Stimulated activated naive CD8-positive, alpha-beta T cell treated with anti-CD3 and anti-CD28 coated beads, Interleukin-15, amount 100 ng/mL, for 72 hours (primary cell): ENCODE results near the gene CAPN12.
"Not testable (repeated sequence)": the region's sequence is repeated elsewhere in the genome, so short reads cannot be mapped to it uniquely, and the experiment has no call there.

Source experiments
- ATAC-seq: fragments of 150-1000 bp; cut with Tn5 transposase; 2 replicates; pipeline ENCODE4 v1.10.0; 2021; ENCODE audit warnings: mild to moderate bottlenecking, moderate library complexity
- DNase-seq, 2 donors: peaks; one replicate each; pipeline ENCODE4 v3.0.0; 2021 to 2022
- H3K27ac Mint-ChIP-seq, 2 donors: one replicate each; pipeline ENCODE4 v1.8.0; 2022; ENCODE audit warnings: mild to moderate bottlenecking in 2 of 2, mixed read lengths in 2 of 2, moderate library complexity in 2 of 2
- H3K27me3 Mint-ChIP-seq: one replicate; pipeline ENCODE4 v1.8.0; 2022; ENCODE audit warnings: mixed read lengths
- H3K4me1 Mint-ChIP-seq: one replicate; pipeline ENCODE4 v1.8.0; 2022; ENCODE audit warnings: mild to moderate bottlenecking, mixed read lengths
- H3K4me3 Mint-ChIP-seq, 2 donors: one replicate each; pipeline ENCODE4 v1.8.0; 2022; ENCODE audit warnings: mild to moderate bottlenecking in 2 of 2, mixed read lengths in 2 of 2, moderate library complexity in 1 of 2
- H3K9me3 Mint-ChIP-seq, 2 donors: one replicate each; pipeline ENCODE4 v1.8.0; 2022; ENCODE audit warnings: mixed read lengths in 2 of 2

The CAPN12 gene

GRCh38 chr19:38744298-38744681, at the start of gene CAPN12:
TSS of gene CAPN12 (minus strand) at chr19:38744474. CDS start at chr19:38744165, 309 bp downstream.
- peaks cover 9% of the 10 kb centered on the region for H3K4me1 Mint-ChIP-seq
- no peak within 1 kb of the TSS for H3K4me3 Mint-ChIP-seq
- DNase-seq = no peak
- H3K9me3 Mint-ChIP-seq = no peaks in the 10 kb centered on the region
- no peaks in the 10 kb centered on the region for H3K27me3 Mint-ChIP-seq
- peak within 1 kb of the TSS in 1 of 2 donors; percentile 95 for H3K27ac Mint-ChIP-seq
- no peak for ATAC-seq

GRCh38 chr19:38793671-38794070, 49.4 kb upstream of the CAPN12 start:
- Mint-ChIP-seq H3K4me3 (no peak overlapping the region), H3K27me3 (no peaks in the 10 kb centered on the region), H3K4me1 (peaks cover 10% of the 10 kb centered on the region), H3K27ac (no peak overlapping the region), H3K9me3 (no peaks in the 10 kb centered on the region)
- DNase-seq = no peak
- no peak for ATAC-seq

- no peak for ATAC-seq
- Mint-ChIP-seq H3K27me3 (no peaks in the 10 kb centered on the region), H3K4me3 (peak overlapping the region in 1 of 2 donors; percentile 45), H3K4me1 (peaks cover 10% of the 10 kb centered on the region), H3K27ac (peak overlapping the region in 1 of 2 donors; percentile 37), H3K9me3 (no peaks in the 10 kb centered on the region)
- DNase-seq = no peak
Observed at GRCh38 chr19:38793177-38793576, 48.9 kb upstream of the CAPN12 start.

- H3K27ac Mint-ChIP-seq = no peak overlapping the region
- no peaks in the 10 kb centered on the region for H3K27me3 Mint-ChIP-seq
- ATAC-seq = peak; percentile 52
- peak; percentile 56 to 71 for DNase-seq
- H3K9me3 Mint-ChIP-seq = no peaks in the 10 kb centered on the region
- H3K4me3 Mint-ChIP-seq = peak overlapping the region; percentile 45 to 74
- peaks cover 10% of the 10 kb centered on the region for H3K4me1 Mint-ChIP-seq
Observed at GRCh38 chr19:38792250-38793111, 48.2 kb upstream of the CAPN12 start.

- H3K27ac Mint-ChIP-seq, H3K4me3 Mint-ChIP-seq, H3K27me3 Mint-ChIP-seq, H3K9me3 Mint-ChIP-seq, DNase-seq: not testable (repeated sequence)
- ATAC-seq = peak; percentile 94
- peaks cover 10% of the 10 kb centered on the region for H3K4me1 Mint-ChIP-seq
Observed at GRCh38 chr19:38791451-38792064, 47.3 kb upstream of the CAPN12 start.

GRCh38 chr19:38790507-38791403, 46.5 kb upstream of the CAPN12 start:
- H3K4me1 Mint-ChIP-seq = peaks cover 10% of the 10 kb centered on the region
- H3K27ac Mint-ChIP-seq, H3K9me3 Mint-ChIP-seq, H3K4me3 Mint-ChIP-seq, ATAC-seq, H3K27me3 Mint-ChIP-seq, DNase-seq: not testable (repeated sequence)

- H3K27ac Mint-ChIP-seq = no peak within 1 kb of the TSS
- no peak within 1 kb of the TSS for H3K4me3 Mint-ChIP-seq
- H3K9me3 Mint-ChIP-seq = no peaks in the 10 kb centered on the region
- H3K27me3 Mint-ChIP-seq = no peaks in the 10 kb centered on the region
- H3K4me1 Mint-ChIP-seq = peaks cover 10% of the 10 kb centered on the region
- no peak for DNase-seq
- ATAC-seq = no peak
Observed at GRCh38 chr19:38788478-38789243, 44.4 kb upstream of the CAPN12 start, which contains the start of gene LGALS7B. TSS of gene LGALS7B (plus strand) at chr19:38789200. CDS start at chr19:38789227, 27 bp downstream.

- no peaks in the 10 kb centered on the region for H3K4me1 Mint-ChIP-seq
- H3K4me3 Mint-ChIP-seq = no peak overlapping the region
- H3K9me3 Mint-ChIP-seq = no peaks in the 10 kb centered on the region
- H3K27ac Mint-ChIP-seq = no peak overlapping the region
- H3K27me3 Mint-ChIP-seq = no peaks in the 10 kb centered on the region
- ATAC-seq (no peak), DNase-seq (no peak)
Observed at GRCh38 chr19:38786572-38787265, 42.4 kb upstream of the CAPN12 start.

GRCh38 chr19:38786061-38786460, 41.8 kb upstream of the CAPN12 start:
- ATAC-seq, DNase-seq, H3K4me1 Mint-ChIP-seq, H3K27me3 Mint-ChIP-seq, H3K27ac Mint-ChIP-seq, H3K9me3 Mint-ChIP-seq, H3K4me3 Mint-ChIP-seq: not testable (repeated sequence)

GRCh38 chr19:38785187-38785699, 41.0 kb upstream of the CAPN12 start:
- no peaks in the 10 kb centered on the region for H3K4me1 Mint-ChIP-seq
- no peak for ATAC-seq
- H3K27me3 Mint-ChIP-seq = peaks cover 8% of the 10 kb centered on the region
- H3K9me3 Mint-ChIP-seq = no peaks in the 10 kb centered on the region
- no peak overlapping the region for H3K4me3 Mint-ChIP-seq
- no peak overlapping the region for H3K27ac Mint-ChIP-seq
- no peak for DNase-seq

- Mint-ChIP-seq H3K27me3 (peaks cover 8% of the 10 kb centered on the region), H3K4me3 (no peak overlapping the region), H3K9me3 (no peaks in the 10 kb centered on the region), H3K4me1 (no peaks in the 10 kb centered on the region), H3K27ac (no peak overlapping the region)
- ATAC-seq (no peak), DNase-seq (no peak)
Observed at GRCh38 chr19:38784224-38784623, 40.0 kb upstream of the CAPN12 start.

GRCh38 chr19:38782212-38782611, 37.9 kb upstream of the CAPN12 start:
- H3K4me1 Mint-ChIP-seq, H3K9me3 Mint-ChIP-seq, ATAC-seq, H3K27ac Mint-ChIP-seq, DNase-seq, H3K4me3 Mint-ChIP-seq: not testable (repeated sequence)
- peaks cover 16% of the 10 kb centered on the region for H3K27me3 Mint-ChIP-seq

GRCh38 chr19:38781058-38781457, 36.8 kb upstream of the CAPN12 start:
- no peaks in the 10 kb centered on the region for H3K9me3 Mint-ChIP-seq
- H3K27me3 Mint-ChIP-seq = peaks cover 16% of the 10 kb centered on the region
- no peak overlapping the region for H3K4me3 Mint-ChIP-seq
- ATAC-seq (no peak), DNase-seq (no peak)
- peak overlapping the region in 1 of 2 donors; percentile 15 for H3K27ac Mint-ChIP-seq
- no peaks in the 10 kb centered on the region for H3K4me1 Mint-ChIP-seq

- Mint-ChIP-seq H3K27me3 (peaks cover 16% of the 10 kb centered on the region), H3K4me1 (no peaks in the 10 kb centered on the region), H3K27ac (peak overlapping the region in 1 of 2 donors; percentile 59), H3K4me3 (no peak overlapping the region), H3K9me3 (no peaks in the 10 kb centered on the region)
- DNase-seq (no peak), ATAC-seq (no peak)
Observed at GRCh38 chr19:38780443-38780842, 36.2 kb upstream of the CAPN12 start.
